Measurements from ENCODE around the gene TMC6.

- TF ChIP-seq CTCF (IDR thresholded peaks at IDR 0.05; ENCODE audit: low read depth, low read length, missing input control) (no peak), JUND (IDR thresholded peaks at IDR 0.05) (no peak), NR2F2 (IDR thresholded peaks at IDR 0.05) (no peak), REST (IDR thresholded peaks at IDR 0.05) (no peak), ATF3 (IDR thresholded peaks at IDR 0.05) (no peak), TAF1 (conservative IDR thresholded peaks at IDR 0.05) (no peak), RAD21 (IDR thresholded peaks at IDR 0.05) (no peak), YY1 (IDR thresholded peaks at IDR 0.05) (no peak), GABPA (IDR thresholded peaks at IDR 0.05 in 1 of 2, conservative IDR thresholded peaks at IDR 0.05 in 1 of 2) (no peak), HNF4A (conservative IDR thresholded peaks at IDR 0.05) (no peak), FOXA2 (IDR thresholded peaks at IDR 0.05) (no peak)
- TF ChIP-seq, protein P1, sequence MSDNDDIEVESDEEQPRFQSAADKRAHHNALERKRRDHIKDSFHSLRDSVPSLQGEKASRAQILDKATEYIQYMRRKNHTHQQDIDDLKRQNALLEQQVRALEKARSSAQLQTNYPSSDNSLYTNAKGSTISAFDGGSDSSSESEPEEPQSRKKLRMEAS (IDR thresholded peaks at IDR 0.05): no peak
Observed at GRCh38 chr17:78101112-78101511, 27.4 kb downstream of the TMC6 start.
